GM12873 (cell line): Measurements from ENCODE around the gene PARP8.

ENCODE experiments used
- CTCF ChIP-seq: IDR thresholded peaks from 2 replicates; pipeline ENCODE4 v1.5.1; 2012; ENCODE audit warnings: low read depth, mild to moderate bottlenecking, moderate library complexity, low read length, control low read depth; ENCODE audit not compliant: insufficient read depth; ENCODE audit errors: missing control alignments

PARP8 gene

DNA sequence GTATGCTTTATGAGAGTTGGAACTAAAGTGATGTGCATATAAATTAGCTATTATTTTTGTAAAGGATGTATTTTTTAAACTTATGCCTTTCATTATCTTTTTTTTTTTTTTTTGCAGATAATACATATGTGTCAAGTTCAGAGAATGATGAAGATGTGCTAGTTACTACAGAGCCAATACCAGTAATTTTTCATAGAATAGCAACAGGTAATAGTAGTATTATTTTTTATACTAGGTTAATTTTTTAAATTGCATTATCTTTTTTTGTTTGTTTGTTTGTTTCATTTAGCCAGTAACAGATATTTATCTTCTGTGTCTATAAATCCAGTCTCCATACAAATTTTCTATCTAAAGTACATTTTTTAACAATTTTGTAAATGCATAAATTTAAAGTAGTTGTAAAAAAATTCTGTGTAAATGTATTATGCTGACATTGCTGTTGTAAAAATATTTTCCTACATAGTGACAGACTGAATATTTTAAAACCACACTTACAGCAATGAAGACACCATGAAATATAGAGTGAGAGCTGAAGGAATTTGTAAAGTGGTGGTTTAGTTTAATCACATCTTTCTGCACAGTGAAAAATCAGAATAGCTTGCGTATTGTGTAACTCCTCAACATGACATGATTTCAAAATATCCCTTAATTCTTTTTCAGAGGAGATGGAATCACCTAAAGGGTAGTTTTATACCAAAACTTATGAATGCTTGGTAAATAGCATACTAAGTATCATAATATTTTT lies 93.3 kb downstream of the PARP8 start:
- TF ChIP-seq CTCF: no peak

- no peak for TF ChIP-seq CTCF
Observed at GRCh38 chr5:50763351-50763750, 96.9 kb downstream of the PARP8 start.

DNA sequence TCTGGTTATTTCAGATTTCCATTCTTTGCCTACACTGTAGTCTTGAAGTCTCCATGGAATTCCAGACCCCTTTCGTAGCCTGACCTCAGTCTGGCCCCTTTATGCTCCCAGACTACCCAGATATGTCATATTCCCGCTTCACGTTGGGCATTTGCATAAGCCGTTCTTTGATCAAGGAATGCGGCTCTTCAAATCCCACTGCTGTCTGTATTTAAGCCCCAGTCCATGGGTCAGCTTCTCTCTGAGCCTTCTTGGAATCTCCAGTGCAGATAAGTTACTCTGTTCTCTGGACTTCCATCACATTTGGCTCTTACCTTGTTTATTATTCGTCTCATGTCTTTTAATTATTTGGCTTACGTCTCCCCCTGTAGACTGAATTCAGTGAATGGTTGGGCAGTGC lies 97.4 kb downstream of the PARP8 start:
- TF ChIP-seq CTCF: no peak

- TF ChIP-seq CTCF: no peak
Observed at GRCh38 chr5:50766042-50766441, 99.6 kb downstream of the PARP8 start.

DNA sequence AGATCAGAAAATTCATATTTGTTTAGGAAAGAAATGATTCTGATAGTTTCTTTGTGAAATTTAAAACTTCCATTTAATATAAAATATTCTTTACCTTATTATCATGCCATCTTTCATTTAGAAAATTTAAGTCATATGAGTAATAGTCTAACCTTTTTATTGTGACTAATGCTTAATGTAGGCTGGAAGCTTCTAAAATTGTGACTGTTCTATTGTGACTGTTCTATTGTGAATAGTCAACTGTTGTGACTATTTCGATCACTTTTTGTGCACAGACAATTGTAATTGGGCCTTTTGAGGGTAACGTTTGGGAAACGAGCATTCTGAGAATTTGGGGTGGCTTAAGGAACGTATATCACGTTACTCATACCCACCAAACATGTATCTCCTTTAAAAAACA lies 100.0 kb downstream of the PARP8 start:
- no peak for TF ChIP-seq CTCF

- no peak for TF ChIP-seq CTCF
Observed at GRCh38 chr5:50766967-50767366, 100.5 kb downstream of the PARP8 start.

- no peak for TF ChIP-seq CTCF
Observed at GRCh38 chr5:50767588-50767987, 101.2 kb downstream of the PARP8 start.

GRCh38 chr5:50768634-50769033 lies 102.2 kb downstream of the PARP8 start:
- no peak for TF ChIP-seq CTCF
